Subcutaneous abdominal adipose tissue (tissue), 5 donors: Measurements from ENCODE around the gene THRB.

Experiments used
- H3K27ac ChIP-seq: one replicate; pipeline ENCODE4 v1.7.0; 2013; ENCODE audit warnings: low read depth, mild to moderate bottlenecking, inconsistent platforms, low read length, moderate library complexity
- H3K27me3 ChIP-seq, 5 donors: one replicate each; pipeline ENCODE4 v1.7.0; 2013; ENCODE audit warnings: low read length in 5 of 5, inconsistent platforms in 1 of 5; ENCODE audit not compliant: control insufficient read depth in 5 of 5, insufficient read depth in 4 of 5
- H3K36me3 ChIP-seq, 5 donors: one replicate each; pipeline ENCODE4 v1.7.0; 2013; ENCODE audit warnings: low read length in 5 of 5; ENCODE audit not compliant: control insufficient read depth in 5 of 5, insufficient read depth in 5 of 5
- H3K4me1 ChIP-seq, 5 donors: one replicate each; pipeline ENCODE4 v1.7.0; 2013; ENCODE audit warnings: low read length in 5 of 5, mild to moderate bottlenecking in 3 of 5, moderate library complexity in 1 of 5; ENCODE audit not compliant: control insufficient read depth in 5 of 5, insufficient read depth in 5 of 5
- H3K4me3 ChIP-seq, 5 donors: one replicate each; pipeline ENCODE4 v1.7.0; 2013; ENCODE audit warnings: low read length in 5 of 5, low read depth in 1 of 5
- H3K9ac ChIP-seq, 5 donors: one replicate each; pipeline ENCODE4 v1.7.0; 2013; ENCODE audit warnings: low read length in 5 of 5, mild to moderate bottlenecking in 4 of 5, moderate library complexity in 3 of 5
- H3K9me3 ChIP-seq, 5 donors: one replicate each; pipeline ENCODE4 v1.7.0; 2013; ENCODE audit warnings: low read length in 5 of 5; ENCODE audit not compliant: control insufficient read depth in 5 of 5
- donor health status: healthy.
- donor health status: healthy.
- donor health status: healthy.
- donor health status: healthy.
- donor health status: healthy.

Gene THRB

DNA sequence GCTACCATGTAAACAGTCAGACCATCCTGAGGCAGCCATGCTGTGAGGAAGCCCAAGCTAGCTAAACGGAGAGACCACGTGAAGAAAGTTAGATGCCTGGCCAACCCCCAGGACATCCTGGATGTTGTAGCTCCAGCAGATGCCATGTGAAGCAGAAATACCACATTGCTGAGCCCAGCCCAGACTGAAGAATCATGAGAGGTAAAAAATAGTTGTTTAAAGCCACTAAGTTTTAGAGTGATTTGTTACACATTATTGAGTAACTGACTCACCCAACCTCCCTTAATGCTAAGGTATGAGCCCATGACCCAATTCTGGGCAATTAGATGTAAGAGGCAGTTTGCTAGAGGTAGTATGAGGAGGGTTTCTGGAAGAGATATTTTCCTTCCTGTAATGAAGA is 200.5 kb downstream of the THRB start:
- Histone ChIP-seq H3K27me3 (no peaks in the 10 kb centered on the region), H3K27ac (no peak overlapping the region), H3K9ac (no peak overlapping the region), H3K36me3 (peaks cover 0 to 9% (median 6%) of the 10 kb centered on the region in 5 donors), H3K4me3 (no peak overlapping the region), H3K9me3 (peaks cover 0 to 10% (median 8%) of the 10 kb centered on the region in 5 donors), H3K4me1 (peaks cover 0 to 7% (median under 1%) of the 10 kb centered on the region in 5 donors)

- Histone ChIP-seq H3K36me3 (peaks cover 0 to 9% (median 6%) of the 10 kb centered on the region in 5 donors), H3K9me3 (peaks cover 0 to 10% (median 8%) of the 10 kb centered on the region in 5 donors), H3K4me3 (no peak overlapping the region), H3K9ac (no peak overlapping the region), H3K4me1 (peaks cover 2 to 25% (median 18%) of the 10 kb centered on the region in 5 donors), H3K27ac (no peak overlapping the region), H3K27me3 (no peaks in the 10 kb centered on the region)
These were observed 203.0 kb downstream of the THRB start for GRCh38 chr3:24291646-24292045.

- H3K27ac ChIP-seq, result no peak overlapping the region
- no peak overlapping the region for H3K9ac ChIP-seq
- peaks cover 2 to 25% (median 18%) of the 10 kb centered on the region in 5 donors for H3K4me1 ChIP-seq
- H3K9me3 ChIP-seq, result peaks cover 0 to 10% (median 8%) of the 10 kb centered on the region in 5 donors
- no peak overlapping the region for H3K4me3 ChIP-seq
- H3K27me3 ChIP-seq, result no peaks in the 10 kb centered on the region
- peaks cover 0 to 9% (median 6%) of the 10 kb centered on the region in 5 donors for H3K36me3 ChIP-seq
These were observed 204.1 kb downstream of the THRB start for GRCh38 chr3:24290596-24290995.

DNA sequence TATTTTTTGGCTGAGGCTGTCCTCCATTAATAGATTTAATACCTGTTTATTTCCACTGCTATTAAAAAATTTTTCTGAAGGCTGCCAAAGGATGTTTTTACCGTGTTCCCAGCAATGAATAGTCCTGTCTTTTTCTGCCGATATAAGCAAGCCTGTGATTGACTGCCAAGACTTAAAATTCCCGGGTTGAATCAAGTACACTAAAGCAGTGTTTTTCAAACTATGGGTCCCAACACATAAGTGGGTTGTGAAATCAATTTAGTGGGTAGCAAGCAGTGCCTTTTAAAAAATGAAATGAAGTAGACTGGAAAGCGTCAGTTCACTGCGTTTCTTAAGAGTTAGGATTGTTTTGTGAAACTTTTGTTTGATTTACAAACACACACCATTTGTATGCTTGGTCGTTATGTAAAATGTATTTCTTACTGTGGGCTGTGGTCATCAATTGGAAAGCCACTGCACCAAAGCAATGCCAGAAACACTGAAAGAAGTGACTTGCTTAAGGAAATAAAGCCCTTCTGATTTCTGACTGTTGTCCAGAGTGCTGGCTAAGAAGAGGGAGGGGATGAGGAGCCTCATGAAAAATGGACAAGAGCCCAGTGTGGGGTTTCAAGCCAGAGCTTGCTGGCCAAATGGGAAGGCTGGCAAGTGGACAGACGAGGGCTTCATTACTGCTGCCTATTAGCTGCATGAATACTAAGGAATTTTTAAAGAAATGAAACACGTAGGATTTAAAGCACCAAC is 206.0 kb downstream of the THRB start:
- Histone ChIP-seq H3K9me3 (peaks cover 0 to 1% (median under 1%) of the 10 kb centered on the region in 5 donors), H3K36me3 (no peaks in the 10 kb centered on the region), H3K4me3 (peak overlapping the region in 1 of 5 donors; percentile 1), H3K4me1 (peaks cover 2 to 25% (median 18%) of the 10 kb centered on the region in 5 donors), H3K9ac (peak overlapping the region in 3 of 5 donors; percentile 35 to 53 (median 47)), H3K27me3 (no peaks in the 10 kb centered on the region), H3K27ac (peak overlapping the region; percentile 83)

DNA sequence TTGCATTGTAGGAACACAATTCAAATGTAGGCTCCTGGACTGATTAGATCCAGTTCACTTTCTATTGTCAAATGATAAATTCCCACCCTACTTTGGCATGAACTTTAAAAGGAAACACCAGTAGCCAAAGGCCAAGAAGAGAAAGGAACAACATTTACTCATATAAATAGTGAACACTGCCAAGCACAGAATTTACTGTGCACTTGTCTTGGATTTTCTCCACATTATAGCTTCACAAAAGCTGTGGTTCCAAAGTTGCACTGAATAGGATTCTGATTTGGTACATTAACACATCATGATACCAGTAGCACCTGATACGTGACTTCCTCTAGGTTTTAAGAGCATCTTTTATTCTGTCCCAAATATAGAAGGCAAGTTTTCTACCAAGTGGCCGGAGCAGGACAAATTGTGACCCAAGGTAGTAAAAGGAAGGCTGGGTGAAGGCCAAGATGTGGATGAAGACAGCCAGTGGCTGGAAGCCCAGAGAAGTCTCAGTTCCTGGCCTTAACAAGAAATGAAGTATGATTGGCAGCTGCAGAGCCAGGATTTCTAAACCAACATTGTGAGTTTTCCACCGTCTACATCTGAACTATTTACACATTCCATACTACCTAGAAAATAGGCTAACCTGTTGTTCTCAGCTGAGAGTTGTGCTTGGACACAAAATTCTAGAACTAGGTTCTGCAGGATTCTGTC is 206.7 kb downstream of the THRB start:
- Histone ChIP-seq H3K4me3 (no peak overlapping the region), H3K27ac (peak overlapping the region; percentile 83), H3K27me3 (no peaks in the 10 kb centered on the region), H3K4me1 (peaks cover 2 to 25% (median 18%) of the 10 kb centered on the region in 5 donors), H3K9ac (peak overlapping the region in 2 of 5 donors; percentile 35 to 47), H3K9me3 (no peaks in the 10 kb centered on the region), H3K36me3 (no peaks in the 10 kb centered on the region)

GRCh38 chr3:24286405-24286804 is 208.2 kb downstream of the THRB start:
- Histone ChIP-seq H3K4me3 (no peak overlapping the region), H3K27me3 (no peaks in the 10 kb centered on the region), H3K9ac (no peak overlapping the region), H3K36me3 (no peaks in the 10 kb centered on the region), H3K27ac (peak overlapping the region; percentile 6), H3K9me3 (no peaks in the 10 kb centered on the region), H3K4me1 (peaks cover 2 to 25% (median 18%) of the 10 kb centered on the region in 5 donors)

- Histone ChIP-seq H3K4me1 (no peaks in the 10 kb centered on the region), H3K9ac (no peak overlapping the region), H3K9me3 (no peaks in the 10 kb centered on the region), H3K27me3 (no peaks in the 10 kb centered on the region), H3K4me3 (no peak overlapping the region), H3K36me3 (peaks cover 0 to 2% (median 0%) of the 10 kb centered on the region in 5 donors), H3K27ac (no peak overlapping the region)
These were observed 216.1 kb downstream of the THRB start for GRCh38 chr3:24278543-24278942.

GRCh38 chr3:24273491-24273890 is 221.2 kb downstream of the THRB start:
- Histone ChIP-seq H3K27ac (no peak overlapping the region), H3K4me3 (no peak overlapping the region), H3K27me3 (no peaks in the 10 kb centered on the region), H3K9me3 (no peaks in the 10 kb centered on the region), H3K4me1 (peaks cover 0 to 7% (median 0%) of the 10 kb centered on the region in 5 donors), H3K9ac (no peak overlapping the region), H3K36me3 (peaks cover 0 to 2% (median 0%) of the 10 kb centered on the region in 5 donors)

GRCh38 chr3:24272875-24273274 is 221.8 kb downstream of the THRB start:
- no peak overlapping the region for H3K4me3 ChIP-seq
- H3K27ac ChIP-seq, result no peak overlapping the region
- H3K27me3 ChIP-seq, result no peaks in the 10 kb centered on the region
- H3K9me3 ChIP-seq, result no peaks in the 10 kb centered on the region
- no peak overlapping the region for H3K9ac ChIP-seq
- H3K4me1 ChIP-seq, result peaks cover 0 to 7% (median 0%) of the 10 kb centered on the region in 5 donors
- H3K36me3 ChIP-seq, result peaks cover 0 to 2% (median 0%) of the 10 kb centered on the region in 5 donors

- H3K9me3 ChIP-seq, result no peaks in the 10 kb centered on the region
- H3K4me3 ChIP-seq, result no peak overlapping the region
- H3K4me1 ChIP-seq, result peaks cover 0 to 7% (median 0%) of the 10 kb centered on the region in 5 donors
- peaks cover 0 to 2% (median 0%) of the 10 kb centered on the region in 5 donors for H3K36me3 ChIP-seq
- H3K27me3 ChIP-seq, result no peaks in the 10 kb centered on the region
- H3K27ac ChIP-seq, result no peak overlapping the region
- no peak overlapping the region for H3K9ac ChIP-seq
These were observed 222.2 kb downstream of the THRB start for GRCh38 chr3:24272408-24272807.
